Keratinocyte (primary cell): Measurements from ENCODE around the gene ENTR1.

ENCODE experiments used
- EZH2 ChIP-seq: IDR thresholded peaks from one replicate; pipeline ENCODE4 v1.6.1; 2012; ENCODE audit warnings: inconsistent platforms, mild to moderate bottlenecking, low read length, moderate library complexity
- TF ChIP-seq, protein P1 (sequence below), 3 experiments: IDR thresholded peaks in 1 of 3; conservative IDR thresholded peaks in 1 of 3; optimal IDR thresholded peaks in 1 of 3; 2 replicates in 2 of 3; 3 replicates in 1 of 3; pipeline versions ENCODE3 to v1.5.1; 2011; ENCODE audit warnings: low read length in 3 of 3, mild to moderate bottlenecking in 3 of 3, moderate library complexity in 2 of 3, control low read depth in 1 of 3, inconsistent platforms in 1 of 3; ENCODE audit not compliant: insufficient read depth in 2 of 3; ENCODE audit errors: extremely low read depth in 1 of 3

DNA sequence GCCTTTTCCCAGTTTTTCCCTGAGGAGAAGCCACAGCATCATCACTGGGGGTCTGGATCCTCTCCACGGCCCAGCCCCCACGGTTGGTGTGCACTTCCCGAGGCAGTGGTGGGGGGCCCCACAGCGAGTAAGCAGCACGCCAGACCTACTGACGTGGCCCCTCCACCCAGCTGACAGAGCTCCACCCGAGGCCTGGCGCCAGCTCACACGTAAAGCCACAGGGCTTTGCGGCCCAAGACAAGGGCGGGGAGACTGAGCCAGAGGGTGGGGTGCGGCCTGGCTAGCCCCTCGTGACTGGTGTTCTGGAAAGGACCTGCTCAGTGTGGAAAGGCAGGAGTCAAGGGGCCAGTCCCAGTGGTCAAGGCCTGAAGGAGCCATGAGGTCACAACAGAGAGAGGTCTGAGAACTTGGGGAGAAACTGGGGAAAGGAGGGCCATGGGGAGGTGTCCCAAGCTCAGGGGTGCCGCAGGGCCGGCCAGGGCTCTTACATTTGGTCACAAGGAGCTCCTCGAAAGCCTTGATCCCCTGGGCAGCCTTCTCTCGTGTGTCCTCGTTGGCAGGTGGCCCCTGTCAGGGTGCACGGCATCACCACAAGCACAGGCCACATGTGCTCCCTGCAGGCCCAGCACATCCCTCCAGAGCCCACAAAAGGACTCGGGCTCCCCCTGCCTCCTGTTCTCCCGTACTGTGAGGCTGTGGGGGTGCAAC lies 15.9 kb downstream of the ENTR1 start:
- TF ChIP-seq, protein P1, sequence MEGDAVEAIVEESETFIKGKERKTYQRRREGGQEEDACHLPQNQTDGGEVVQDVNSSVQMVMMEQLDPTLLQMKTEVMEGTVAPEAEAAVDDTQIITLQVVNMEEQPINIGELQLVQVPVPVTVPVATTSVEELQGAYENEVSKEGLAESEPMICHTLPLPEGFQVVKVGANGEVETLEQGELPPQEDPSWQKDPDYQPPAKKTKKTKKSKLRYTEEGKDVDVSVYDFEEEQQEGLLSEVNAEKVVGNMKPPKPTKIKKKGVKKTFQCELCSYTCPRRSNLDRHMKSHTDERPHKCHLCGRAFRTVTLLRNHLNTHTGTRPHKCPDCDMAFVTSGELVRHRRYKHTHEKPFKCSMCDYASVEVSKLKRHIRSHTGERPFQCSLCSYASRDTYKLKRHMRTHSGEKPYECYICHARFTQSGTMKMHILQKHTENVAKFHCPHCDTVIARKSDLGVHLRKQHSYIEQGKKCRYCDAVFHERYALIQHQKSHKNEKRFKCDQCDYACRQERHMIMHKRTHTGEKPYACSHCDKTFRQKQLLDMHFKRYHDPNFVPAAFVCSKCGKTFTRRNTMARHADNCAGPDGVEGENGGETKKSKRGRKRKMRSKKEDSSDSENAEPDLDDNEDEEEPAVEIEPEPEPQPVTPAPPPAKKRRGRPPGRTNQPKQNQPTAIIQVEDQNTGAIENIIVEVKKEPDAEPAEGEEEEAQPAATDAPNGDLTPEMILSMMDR (optimal IDR thresholded peaks at IDR 0.05 in 1 of 3, IDR thresholded peaks at IDR 0.05 in 1 of 3, conservative IDR thresholded peaks at IDR 0.05 in 1 of 3; ENCODE audit: extremely low read depth in 1 of 3, insufficient read depth in 2 of 3, low read length in 3 of 3), result no peak
- no peak for TF ChIP-seq EZH2
